ACHN (cell line): Measurements from ENCODE around the gene OCSTAMP.

Experiments
- DNase-seq: peaks from one replicate; pipeline ENCODE4 v3.0.0-alpha.2; 2015
- in situ Hi-C: cut with HindIII; loops from 2 replicates; pipeline ENCODE4 v1.10.0; 2017; ENCODE audit warnings: low sequenced_read_pairs, low pct_ligation_motif_present, low pct_unique_long_range_greater_than_20kb

OCSTAMP gene

GRCh38 chr20:46550461-46550860, at the start of gene OCSTAMP:
Gene OCSTAMP, minus strand, starts transcription at chr20:46550654. Its CDS starts 94 bp downstream, at chr20:46550560.
- DNase-seq = no peak
- in situ Hi-C loops = no loop called here

- no peak for DNase-seq
- in situ Hi-C loops = no loop called here
Measured at GRCh38 chr20:46599227-46599987, 49.0 kb upstream of the OCSTAMP start.

- in situ Hi-C loops = no loop called here
- DNase-seq = no peak
Measured at GRCh38 chr20:46595933-46596332, 45.5 kb upstream of the OCSTAMP start.

- DNase-seq = no peak
- in situ Hi-C loops = no loop called here
Measured at GRCh38 chr20:46594725-46595124, 44.3 kb upstream of the OCSTAMP start.

- in situ Hi-C loops = no loop called here
- DNase-seq = no peak
Measured at GRCh38 chr20:46592580-46593362, 42.3 kb upstream of the OCSTAMP start.

- in situ Hi-C loops = no loop called here
- DNase-seq = no peak
Measured at GRCh38 chr20:46590443-46590842, 40.0 kb upstream of the OCSTAMP start.

- DNase-seq = no peak
- in situ Hi-C loops = no loop called here
Measured at GRCh38 chr20:46588532-46589511, 38.4 kb upstream of the OCSTAMP start.

GRCh38 chr20:46587986-46588385, 37.5 kb upstream of the OCSTAMP start:
- in situ Hi-C loops = no loop called here
- no peak for DNase-seq

GRCh38 chr20:46586724-46587123, 36.3 kb upstream of the OCSTAMP start:
- in situ Hi-C loops = no loop called here

GRCh38 chr20:46584508-46584907, 34.1 kb upstream of the OCSTAMP start:
- in situ Hi-C loops = no loop called here
- no peak for DNase-seq

More at GRCh38 chr20:46586724-46587123, 36.3 kb upstream of the OCSTAMP start:
- DNase-seq = no peak

GRCh38 chr20:46583411-46584214, 33.2 kb upstream of the OCSTAMP start:
- in situ Hi-C loops = no loop called here
- DNase-seq = no peak

GRCh38 chr20:46582648-46583047, 32.2 kb upstream of the OCSTAMP start:
- DNase-seq = no peak
- in situ Hi-C loops = no loop called here

- in situ Hi-C loops = no loop called here
- no peak for DNase-seq
Measured at GRCh38 chr20:46581391-46581790, 30.9 kb upstream of the OCSTAMP start.

GRCh38 chr20:46580613-46581205, 30.3 kb upstream of the OCSTAMP start:
- in situ Hi-C loops = no loop called here
- DNase-seq = no peak

- DNase-seq = no peak
- in situ Hi-C loops = no loop called here
Measured at GRCh38 chr20:46578745-46579144, 28.3 kb upstream of the OCSTAMP start.

GRCh38 chr20:46576774-46577395, 26.4 kb upstream of the OCSTAMP start:
- in situ Hi-C loops = no loop called here
- DNase-seq = no peak

- DNase-seq = no peak
- in situ Hi-C loops = no loop called here
Measured at GRCh38 chr20:46575937-46576461, 25.5 kb upstream of the OCSTAMP start.
